ENCODE data around the gene WDR44. TPM values are rescaled to one million over a fixed set of nuclear protein-coding genes. Genes with fewer than 3 reads are reported as not detected.

WDR44 gene
- total RNA-seq, 1 donor from 2014 or later = 12.8 TPM

GRCh38 chrX:118493653-118494297 lies 147.9 kb downstream of the WDR44 start:
- no peaks in the 10 kb centered on the region for H3K36me3 ChIP-seq (ENCODE audit: control insufficient read depth, insufficient read depth, low read length)
- H3K27me3 ChIP-seq (ENCODE audit: control insufficient read depth, insufficient read depth, low read length) = no peaks in the 10 kb centered on the region
- H3K4me3 ChIP-seq (ENCODE audit: low read depth, low read length) = no peak overlapping the region
- DNase-seq (ENCODE audit: low read depth) = no peak
- TF ChIP-seq CTCF (IDR thresholded peaks at IDR 0.05; ENCODE audit: insufficient read depth, low read length, poor library complexity, severe bottlenecking) = no peak

- DNase-seq (ENCODE audit: low read depth) = peak; percentile 23
- Histone ChIP-seq H3K36me3 (ENCODE audit: control insufficient read depth, insufficient read depth, low read length) (no peaks in the 10 kb centered on the region), H3K4me3 (ENCODE audit: low read depth, low read length) (peak within 1 kb of the TSS; percentile 67), H3K27me3 (ENCODE audit: control insufficient read depth, insufficient read depth, low read length) (no peaks in the 10 kb centered on the region)
- TF ChIP-seq CTCF (IDR thresholded peaks at IDR 0.05; ENCODE audit: insufficient read depth, low read length, poor library complexity, severe bottlenecking) = no peak
Observed at GRCh38 chrX:118495061-118495921, 149.4 kb downstream of the WDR44 start, which contains the start of gene DOCK11. Gene DOCK11, plus strand, starts transcription at chrX:118495815. Its CDS starts 157 bp downstream, at chrX:118495972.

DNA sequence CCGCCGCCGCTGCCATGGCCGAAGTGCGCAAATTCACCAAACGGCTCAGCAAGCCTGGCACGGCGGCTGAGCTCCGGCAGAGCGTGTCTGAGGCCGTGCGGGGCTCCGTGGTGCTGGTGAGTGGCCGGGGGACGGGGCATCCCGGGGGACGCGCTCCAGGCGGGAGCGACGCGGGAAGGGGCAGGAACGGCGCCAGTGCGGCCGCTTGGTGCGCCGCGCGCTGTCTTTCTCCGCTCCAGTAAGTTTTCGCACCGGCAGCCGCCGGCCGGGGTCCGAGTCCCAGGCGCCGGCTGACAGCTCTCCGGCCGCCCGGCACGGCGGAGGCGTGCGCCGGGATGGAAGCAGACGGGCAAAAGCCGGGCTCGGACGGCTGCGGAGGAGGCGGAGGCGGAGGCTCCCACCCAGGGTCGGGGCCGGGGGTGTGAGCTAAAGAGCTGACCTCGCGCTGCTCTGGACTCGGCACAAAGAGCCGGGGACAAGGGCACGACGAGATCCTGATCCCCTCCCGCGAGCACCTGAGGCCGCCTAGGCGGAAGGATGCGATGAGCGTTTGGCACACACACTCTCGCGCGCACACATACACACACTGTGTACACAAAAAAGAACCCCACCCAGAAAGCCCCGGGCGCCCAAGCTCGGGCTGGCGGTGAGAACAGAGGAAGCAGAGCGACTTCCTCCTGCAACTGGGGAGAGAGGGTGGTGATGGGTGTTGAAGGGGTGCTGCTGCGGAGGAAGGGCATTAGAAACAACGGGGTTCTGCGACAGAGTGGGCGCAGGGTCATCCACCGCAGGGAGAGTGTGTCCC lies 150.3 kb downstream of the WDR44 start:
- no peaks in the 10 kb centered on the region for H3K27me3 ChIP-seq (ENCODE audit: control insufficient read depth, insufficient read depth, low read length)
- H3K36me3 ChIP-seq (ENCODE audit: control insufficient read depth, insufficient read depth, low read length) = no peaks in the 10 kb centered on the region
- peak overlapping the region; percentile 67 for H3K4me3 ChIP-seq (ENCODE audit: low read depth, low read length)
- DNase-seq (ENCODE audit: low read depth) = no peak
- no peak for TF ChIP-seq CTCF (IDR thresholded peaks at IDR 0.05; ENCODE audit: insufficient read depth, low read length, poor library complexity, severe bottlenecking)

DNA sequence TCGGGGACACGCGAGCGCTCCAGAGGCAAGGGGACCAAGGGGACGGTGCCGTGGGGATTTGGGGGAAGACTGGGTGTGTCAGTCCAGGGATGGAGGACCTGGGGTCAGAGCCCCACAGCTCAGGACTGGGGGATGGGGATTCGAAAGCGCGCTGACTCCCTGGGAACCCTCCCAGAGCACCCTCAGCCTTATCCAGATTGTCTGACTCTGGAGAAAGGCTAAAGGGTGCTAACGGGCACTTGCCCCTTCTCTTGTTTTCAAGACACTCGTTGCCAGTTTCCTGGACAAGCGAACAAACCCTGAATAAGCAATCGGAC lies 150.8 kb downstream of the WDR44 start:
- H3K27me3 ChIP-seq (ENCODE audit: control insufficient read depth, insufficient read depth, low read length) = no peaks in the 10 kb centered on the region
- no peak for DNase-seq (ENCODE audit: low read depth)
- no peak for TF ChIP-seq CTCF (IDR thresholded peaks at IDR 0.05; ENCODE audit: insufficient read depth, low read length, poor library complexity, severe bottlenecking)
- H3K4me3 ChIP-seq (ENCODE audit: low read depth, low read length) = peak overlapping the region; percentile 67
- no peaks in the 10 kb centered on the region for H3K36me3 ChIP-seq (ENCODE audit: control insufficient read depth, insufficient read depth, low read length)

DNA sequence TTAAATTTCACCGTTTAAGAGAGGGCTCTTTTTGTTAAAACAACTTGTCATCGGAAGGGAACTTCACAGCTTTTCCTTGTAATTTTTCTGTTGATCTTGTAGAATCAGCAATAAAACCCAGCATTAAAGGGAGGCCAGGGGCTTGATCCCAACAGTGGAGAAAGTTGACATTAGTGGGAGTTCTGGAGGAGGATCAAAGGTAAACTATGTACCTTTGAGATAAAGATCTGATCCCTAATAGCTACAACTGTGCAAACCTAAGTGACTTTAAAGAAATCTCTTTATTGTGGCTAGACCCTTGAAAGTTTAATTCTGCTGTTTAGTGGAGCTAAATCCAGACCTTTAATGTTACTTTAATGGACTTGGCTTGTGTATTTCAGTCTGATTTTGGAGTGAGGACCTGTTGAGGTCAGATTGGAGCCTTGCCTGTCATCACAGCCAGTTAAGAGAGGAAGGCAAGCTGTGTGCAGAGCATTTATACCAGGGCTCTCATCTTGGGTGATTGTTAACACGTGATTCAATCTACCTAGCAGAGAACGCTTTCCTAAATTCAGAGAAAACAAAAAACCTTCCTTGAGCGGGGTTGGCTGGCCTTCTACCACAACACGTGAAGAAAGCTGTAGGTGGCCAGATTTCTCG lies 151.4 kb downstream of the WDR44 start:
- DNase-seq (ENCODE audit: low read depth) = no peak
- H3K4me3 ChIP-seq (ENCODE audit: low read depth, low read length) = no peak overlapping the region
- H3K36me3 ChIP-seq (ENCODE audit: control insufficient read depth, insufficient read depth, low read length) = no peaks in the 10 kb centered on the region
- no peak for TF ChIP-seq CTCF (IDR thresholded peaks at IDR 0.05; ENCODE audit: insufficient read depth, low read length, poor library complexity, severe bottlenecking)
- no peaks in the 10 kb centered on the region for H3K27me3 ChIP-seq (ENCODE audit: control insufficient read depth, insufficient read depth, low read length)
